Left kidney (tissue), 2 donors: ENCODE results near the gene PCBP3. TPM values are rescaled to one million over a fixed set of nuclear protein-coding genes. Genes with fewer than 3 reads are reported as not detected.
"Not testable (repeated sequence)": the region's sequence is repeated elsewhere in the genome, so short reads cannot be mapped to it uniquely, and the experiment has no call there.

ENCODE experiments used
- DNase-seq: peaks from one replicate; pipeline ENCODE4 v3.0.0-alpha.2; 2013
- polyA plus RNA-seq: library from polyadenylated mRNA; unstranded; fragments of 120-200 nt; gene quantifications from one replicate; pipeline ENCODE4 v1.2.1, GENCODE V29; 2013; ENCODE audit not compliant: insufficient read length

PCBP3 gene
- polyA plus RNA-seq, 1 donor, result 2.0 TPM

DNA sequence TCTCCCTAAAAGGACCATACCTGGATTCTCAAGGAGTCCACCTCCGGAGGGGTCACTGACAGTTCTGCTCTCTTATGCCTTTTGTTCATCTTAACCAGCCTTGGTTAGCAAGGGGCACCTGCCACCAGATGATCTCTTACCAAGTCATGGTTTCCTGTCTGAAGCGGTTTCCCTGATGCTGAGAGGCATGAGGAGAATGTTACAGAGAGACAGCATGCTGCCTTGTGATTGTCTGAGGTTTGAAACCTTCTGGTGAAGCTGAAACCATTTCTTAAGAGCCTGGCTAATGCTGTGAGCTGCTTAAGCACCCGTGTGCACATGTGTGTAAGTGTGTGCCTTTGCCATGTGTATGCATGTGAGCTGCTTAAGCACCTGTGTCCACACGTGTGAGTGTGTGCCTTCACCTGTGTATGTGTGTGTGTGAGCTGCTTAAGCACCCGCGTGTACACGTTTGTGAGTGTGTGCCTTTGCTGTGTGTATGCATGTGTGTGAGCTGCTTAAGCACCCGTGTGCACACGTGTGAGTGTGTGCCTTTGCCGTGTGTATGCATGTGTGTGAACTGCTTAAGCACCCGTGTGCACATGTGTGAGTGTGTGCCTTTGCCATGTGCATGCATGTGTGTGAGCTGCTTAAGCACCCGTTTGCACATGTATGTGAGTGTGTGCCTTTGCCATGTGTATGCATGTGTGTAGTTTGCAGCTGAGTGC, 201.7 kb downstream of the PCBP3 start:
- DNase-seq, result no peak

- no peak for DNase-seq
These were observed 202.2 kb downstream of the PCBP3 start for GRCh38 chr21:45845770-45846090.

- DNase-seq, result no peak
These were observed 203.0 kb downstream of the PCBP3 start for GRCh38 chr21:45846373-45847160.

GRCh38 chr21:45847870-45848269, 204.3 kb downstream of the PCBP3 start:
- DNase-seq, result no peak

GRCh38 chr21:45848331-45848730, 204.8 kb downstream of the PCBP3 start:
- no peak for DNase-seq

DNA sequence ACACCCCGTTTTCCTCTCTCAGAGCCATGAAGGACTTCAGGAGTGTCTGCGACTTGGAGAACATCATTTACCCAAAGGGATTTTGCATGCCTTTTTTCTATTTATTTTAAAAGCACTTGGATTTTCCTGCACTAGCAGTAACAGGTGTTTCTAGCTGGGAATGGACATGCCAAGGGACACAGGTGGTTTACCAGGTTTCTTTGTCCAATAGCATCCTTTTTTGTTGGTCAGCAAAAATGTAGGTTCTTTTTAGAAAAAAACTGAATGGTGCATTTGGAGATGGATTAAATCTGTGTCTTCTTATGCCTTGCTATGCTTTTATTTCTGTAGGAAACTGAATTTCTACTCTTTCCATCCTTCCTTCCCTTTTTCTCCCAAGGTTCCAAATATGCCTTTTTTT, 205.3 kb downstream of the PCBP3 start:
- no peak for DNase-seq

GRCh38 chr21:45849651-45850050, 206.1 kb downstream of the PCBP3 start:
- DNase-seq, result no peak

DNA sequence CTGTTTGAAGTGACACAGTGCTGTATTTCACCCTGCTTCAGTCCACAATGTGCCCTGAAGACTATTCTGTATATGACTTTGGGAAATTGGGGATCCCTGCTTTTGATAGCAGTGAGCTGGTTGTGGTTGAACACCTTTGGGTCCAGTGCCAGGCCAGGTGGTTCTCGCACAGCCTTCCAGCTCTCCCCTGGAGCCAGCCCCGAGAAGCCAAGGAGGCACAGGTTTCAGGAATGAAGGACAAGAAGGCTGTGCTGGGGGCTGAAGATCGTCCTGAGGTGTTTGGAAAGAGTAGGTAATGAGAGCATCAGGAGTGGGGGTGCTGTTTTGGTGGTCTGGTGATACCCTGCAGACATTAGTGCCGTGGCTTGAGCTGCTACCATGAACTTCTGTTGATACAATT, 206.7 kb downstream of the PCBP3 start:
- no peak for DNase-seq

GRCh38 chr21:45852386-45852785, 208.9 kb downstream of the PCBP3 start:
- not testable (repeated sequence) for DNase-seq

DNA sequence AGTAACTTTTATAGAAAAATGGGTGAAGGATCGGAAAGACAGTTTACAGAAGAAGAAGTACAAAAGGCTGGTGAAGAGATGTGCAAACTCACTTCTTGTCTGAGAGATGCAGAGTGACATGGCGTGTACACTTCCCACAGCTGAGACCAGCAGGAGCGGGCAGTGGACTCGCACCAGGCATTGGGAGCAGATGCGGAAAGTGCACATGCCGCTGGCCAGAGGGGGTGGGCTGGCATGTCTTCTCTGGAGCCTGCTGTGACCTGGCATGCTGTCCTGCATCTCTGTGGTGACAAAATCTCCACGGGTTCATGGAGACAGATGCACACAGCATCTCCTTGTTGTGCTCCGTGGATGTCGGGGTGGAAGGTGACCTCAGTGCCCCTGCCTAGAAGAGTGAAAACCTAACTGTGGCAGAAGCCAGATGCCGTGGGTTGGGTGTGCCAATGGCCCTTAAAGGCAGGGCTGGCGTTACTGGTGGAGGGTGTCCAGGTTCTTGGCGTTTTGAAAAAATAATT, 209.4 kb downstream of the PCBP3 start:
- no peak for DNase-seq

DNA sequence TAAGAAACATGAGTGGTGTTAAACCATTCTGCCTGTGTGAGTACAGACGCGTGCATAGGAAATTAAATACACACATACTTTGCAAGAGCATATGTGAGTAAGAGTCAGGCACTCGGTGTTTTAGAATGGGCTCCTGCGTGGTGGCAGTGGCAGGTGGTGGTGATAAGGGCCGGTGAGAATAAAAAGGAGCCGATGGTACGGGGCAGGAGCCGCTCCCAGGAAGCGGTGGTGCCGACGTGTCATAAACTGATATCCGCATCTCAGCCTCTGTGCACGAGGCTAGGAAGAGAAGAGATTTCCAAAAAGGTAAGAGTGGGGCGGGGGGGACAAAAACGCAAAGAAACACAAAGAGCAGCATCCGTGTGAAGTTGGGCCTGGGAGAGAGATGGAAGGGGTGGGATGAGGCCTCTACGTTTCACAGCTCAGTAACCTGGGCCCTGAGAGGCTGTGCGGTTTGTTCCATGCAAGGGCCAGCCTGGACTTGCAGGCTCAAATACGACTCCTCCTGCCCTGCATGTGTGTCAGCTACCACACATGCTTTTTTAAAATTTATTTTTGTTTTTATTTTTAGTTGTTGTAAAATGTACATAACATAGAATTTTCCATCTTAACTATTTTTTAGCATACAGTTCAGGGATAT, 210.3 kb downstream of the PCBP3 start:
- DNase-seq, result no peak

- no peak for DNase-seq
These were observed 211.2 kb downstream of the PCBP3 start for GRCh38 chr21:45854690-45855247.

- no peak for DNase-seq
These were observed 211.8 kb downstream of the PCBP3 start for GRCh38 chr21:45855248-45855811.

DNA sequence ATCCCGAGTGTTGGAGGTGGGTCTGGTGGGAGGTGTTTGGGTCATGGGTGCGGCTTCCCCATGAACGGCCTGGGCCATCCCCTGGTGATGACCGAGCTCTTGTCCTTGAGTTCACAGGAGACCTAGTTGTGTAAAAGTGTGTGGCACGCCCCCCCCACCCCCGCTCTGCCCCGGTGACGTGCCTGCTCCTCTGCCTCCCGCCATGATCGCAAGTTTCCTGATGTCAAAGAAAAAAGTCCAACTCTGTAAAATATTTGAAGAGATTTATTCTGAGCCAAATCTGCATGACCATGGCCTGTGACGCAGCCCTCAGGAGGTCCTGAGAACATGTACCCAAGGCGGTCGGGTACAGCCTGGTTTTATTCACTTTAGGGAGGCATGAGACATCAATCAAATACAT, 212.9 kb downstream of the PCBP3 start:
- DNase-seq, result no peak

DNA sequence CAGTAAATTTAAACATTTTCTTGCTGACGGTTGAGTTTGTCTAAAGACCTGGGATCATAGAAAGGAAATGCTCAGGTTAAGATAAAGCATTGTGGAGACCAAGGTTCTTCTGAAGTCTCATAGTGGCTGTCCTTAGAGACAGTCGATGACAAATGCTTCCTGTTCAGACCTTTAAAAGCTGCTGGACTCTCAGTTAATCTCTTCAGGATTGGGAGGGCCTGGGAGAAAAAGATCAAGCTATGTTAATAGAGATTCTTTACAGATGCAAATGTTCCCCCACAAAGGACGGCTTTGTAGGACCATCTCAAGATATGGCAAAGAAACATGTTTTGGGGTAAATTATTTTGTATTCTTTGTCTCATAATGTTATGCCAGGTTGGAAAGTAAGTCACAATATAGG, 213.4 kb downstream of the PCBP3 start:
- DNase-seq, result no peak

DNA sequence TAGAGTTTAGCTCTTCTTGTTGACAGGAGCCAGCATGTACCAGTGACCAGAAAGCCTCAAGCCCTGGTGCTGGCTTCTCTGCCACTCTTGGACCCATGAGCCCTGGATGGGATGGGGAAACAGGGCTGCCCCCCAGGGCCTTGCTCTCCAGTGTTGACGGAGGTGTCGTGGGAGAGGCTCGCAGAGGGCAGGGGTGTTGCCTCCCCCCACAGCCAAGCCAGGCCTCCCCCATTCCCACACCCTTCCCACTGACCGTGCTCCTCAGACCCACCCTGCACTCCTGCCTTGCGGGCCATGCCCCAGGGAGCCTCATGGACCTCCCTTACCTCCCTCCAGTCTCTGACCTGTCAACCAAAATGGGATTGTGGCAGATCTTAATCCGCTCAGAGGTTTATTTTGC, 214.2 kb downstream of the PCBP3 start:
- no peak for DNase-seq

DNA sequence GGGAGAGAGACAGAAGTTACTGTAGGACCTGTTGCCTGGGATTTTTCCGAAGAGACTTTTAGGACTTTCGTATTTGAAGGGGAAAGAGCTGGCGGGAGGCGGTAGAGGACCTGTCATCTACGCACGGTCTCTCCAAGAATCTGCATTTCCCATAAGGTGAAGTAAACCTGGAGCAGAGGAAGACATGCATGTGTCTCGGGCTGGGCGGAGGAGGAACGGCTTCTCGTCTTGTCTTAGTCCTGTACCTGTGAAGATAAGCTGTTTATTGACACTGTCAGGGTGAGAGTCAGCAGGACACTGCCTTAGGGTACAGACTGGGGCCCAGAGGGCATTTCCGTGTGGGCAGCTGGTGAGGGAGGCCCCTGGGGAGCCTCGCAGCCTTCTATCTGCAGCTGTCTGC, 214.7 kb downstream of the PCBP3 start:
- DNase-seq, result no peak

DNA sequence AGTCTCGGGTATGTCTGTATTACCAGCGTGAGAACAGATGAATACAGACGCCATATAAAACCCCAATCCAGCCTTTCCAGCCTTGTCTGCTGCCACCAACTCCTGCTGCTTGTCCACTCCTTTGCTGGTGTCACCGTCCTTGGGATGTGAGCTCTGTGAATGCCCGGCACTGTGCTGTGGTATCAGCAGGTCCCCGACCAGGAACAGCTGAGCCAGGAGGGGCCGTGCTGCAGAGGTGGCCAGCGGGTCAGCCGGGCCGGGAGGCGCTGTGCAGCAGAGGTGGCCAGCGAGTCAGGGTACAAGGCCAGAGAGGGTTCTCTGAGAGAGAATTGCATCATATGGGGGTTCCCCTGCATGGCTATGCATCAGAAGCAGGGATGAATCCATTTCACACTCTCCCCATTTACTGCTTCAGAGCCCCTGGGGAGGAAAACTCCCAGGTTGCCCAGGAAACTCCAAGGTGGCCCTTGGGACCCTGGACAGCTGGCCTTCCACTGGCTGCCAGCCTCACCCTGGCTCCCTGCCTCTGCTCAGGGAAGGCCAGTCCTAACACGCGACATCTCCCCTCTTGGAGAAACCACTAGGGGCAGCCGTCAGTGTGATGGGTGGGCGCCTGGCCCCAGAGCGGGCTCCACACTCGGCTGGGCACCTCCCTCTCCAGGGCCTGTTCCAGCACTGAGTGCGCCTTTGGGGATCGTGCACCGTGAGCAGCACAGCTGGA, 215.7 kb downstream of the PCBP3 start:
- DNase-seq, result no peak

- DNase-seq, result no peak
These were observed 216.3 kb downstream of the PCBP3 start for GRCh38 chr21:45859762-45860357.

GRCh38 chr21:45860493-45861155, 217.1 kb downstream of the PCBP3 start:
- DNase-seq, result no peak
